Kidney (tissue), 14 donors: Measurements from ENCODE around the gene FXYD3. TPM values are rescaled to one million over a fixed set of nuclear protein-coding genes. Genes with fewer than 3 reads are reported as not detected.

Source experiments
- DNase-seq, 5 donors: peaks; one replicate each; pipeline ENCODE4 v3.0.0-alpha.2; 2013 to 2020
- FAIRE-seq: peaks from 2 replicates; lab custom pipeline; 2012; peaks lifted over from hg19 to GRCh38; lab: Jason Lieb, UNC
- H3K27ac ChIP-seq, 2 donors: one replicate each; pipeline ENCODE4 v1.7.0; 2013; ENCODE audit warnings: low read depth in 2 of 2, low read length in 2 of 2, inconsistent platforms in 1 of 2
- H3K27me3 ChIP-seq: one replicate; pipeline ENCODE4 v1.7.1; 2013; ENCODE audit warnings: low read length, inconsistent platforms; ENCODE audit not compliant: control insufficient read depth, insufficient read depth
- H3K36me3 ChIP-seq, 3 donors: one replicate each; pipeline versions ENCODE4 v1.7.0 to v1.7.1; 2013; ENCODE audit warnings: low read length in 3 of 3, control low read depth in 1 of 3, inconsistent platforms in 1 of 3; ENCODE audit not compliant: insufficient read depth in 3 of 3, control insufficient read depth in 2 of 3
- H3K4me1 ChIP-seq, 3 donors: one replicate each; pipeline versions ENCODE4 v1.7.0 to v1.7.1; 2013; ENCODE audit warnings: low read length in 3 of 3, inconsistent platforms in 1 of 3, low read depth in 1 of 3; ENCODE audit not compliant: control insufficient read depth in 2 of 3, insufficient read depth in 2 of 3
- H3K4me3 ChIP-seq, 3 donors: one replicate each; pipeline versions ENCODE4 v1.7.0 to v1.8.1; 2013; ENCODE audit warnings: low read length in 3 of 3, control low read depth in 1 of 3, inconsistent platforms in 1 of 3
- H3K9ac ChIP-seq, 3 donors: one replicate each; pipeline versions ENCODE4 v1.7.0 to v1.7.1; 2013; ENCODE audit warnings: low read length in 3 of 3, control low read depth in 1 of 3, inconsistent platforms in 1 of 3
- H3K9me3 ChIP-seq, 3 donors: one replicate each; pipeline versions ENCODE4 v1.7.0 to v1.7.1; 2013; ENCODE audit warnings: low read length in 3 of 3, control low read depth in 1 of 3, inconsistent platforms in 1 of 3; ENCODE audit not compliant: control insufficient read depth in 2 of 3, insufficient read depth in 1 of 3
- CTCF ChIP-seq: IDR thresholded peaks from 3 replicates; pipeline ENCODE4 v1.5.1; 2012; ENCODE audit warnings: mild to moderate bottlenecking, moderate library complexity, borderline replicate concordance; ENCODE audit not compliant: insufficient read depth; ENCODE audit errors: extremely low read depth
- intact Hi-C: fragments of 100-400 bp; cut with DNase I; formaldehyde crosslinking; loops from one replicate; pipeline ENCODE4 v1.11.1; 2022
- polyA plus RNA-seq: library from polyadenylated mRNA; stranded (reverse); fragments of 350-450 nt; fragmentation: Illumina TruSeq; extraction: RNeasy Lipid Tissue Mini Kit (QIAGEN cat#74804); gene quantifications from one replicate; pipeline ENCODE4 v1.2.3, GENCODE V29; 2014; ENCODE audit warnings: low read depth, low replicate concordance; ENCODE audit not compliant: insufficient read depth
- total RNA-seq: library from RNA; stranded (reverse); fragmentation: NEBNext Ultra II Directional; extraction: Animal tissue kit (Norgen Biotek cat#: 25700); gene quantifications from one replicate; pipeline ENCODE4 v1.2.1, GENCODE V29; 2021
- donor health status: control.
- donor health status: control.
- donor health status: control.
- donor health status: control.
- donor health status: control.
- donor health status: DM: yes; HTN: yes; CAD: no.
- donor health status: Normal renal cell carcinoma (clear cell type).

Gene FXYD3
- total and polyA plus RNA-seq, 2 donors from 2014 or later, result 26.4 to 33.7 TPM

DNA sequence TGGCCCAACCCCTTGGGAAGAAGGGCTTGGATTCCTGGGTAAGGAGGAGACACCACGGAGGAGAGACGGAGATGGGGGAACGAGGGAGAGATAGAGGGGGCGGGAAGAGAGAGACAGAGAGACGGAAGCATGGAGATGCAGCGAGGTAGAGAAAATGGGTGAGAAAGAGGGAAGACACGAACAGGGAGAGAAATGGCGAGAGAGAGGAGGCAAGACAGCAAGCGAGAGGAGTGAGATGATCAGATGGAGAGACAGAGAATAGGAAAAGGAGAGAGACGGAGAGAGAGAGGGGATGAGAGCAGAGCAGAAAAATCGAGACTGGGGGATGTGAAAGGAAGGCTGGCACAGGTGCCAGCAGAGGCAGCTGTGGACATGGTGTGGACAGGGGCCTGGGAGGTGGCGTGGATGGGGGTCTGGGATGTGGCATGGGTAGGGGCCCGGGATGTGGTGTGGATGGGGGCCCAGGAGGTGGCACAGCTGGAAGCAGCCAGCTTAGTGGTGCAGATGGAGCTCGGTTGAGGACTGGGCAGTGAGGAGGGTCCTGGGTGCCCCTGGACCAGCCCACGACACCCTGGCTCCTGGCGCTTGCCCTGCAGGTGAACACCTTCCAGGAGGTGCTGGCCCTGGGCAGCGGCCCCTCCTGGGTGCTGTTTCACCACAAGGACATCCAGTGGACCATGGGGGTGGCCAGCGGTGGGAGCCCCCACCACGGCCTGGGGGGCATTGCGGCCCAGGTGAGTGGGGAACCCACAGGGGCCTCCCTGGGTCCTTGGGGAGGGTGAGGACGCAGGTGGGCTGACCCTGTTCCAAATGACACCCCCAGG is 40.2 kb upstream of the FXYD3 start:
- FAIRE-seq (no peak), DNase-seq (no peak)
- no peak for TF ChIP-seq CTCF
- no peak overlapping the region for H3K27ac ChIP-seq
- H3K4me3 ChIP-seq, result no peak overlapping the region
- intact Hi-C loops, result no loop called here
- no peaks in the 10 kb centered on the region for H3K36me3 ChIP-seq
- no peaks in the 10 kb centered on the region for H3K27me3 ChIP-seq
- no peaks in the 10 kb centered on the region for H3K4me1 ChIP-seq
- H3K9ac ChIP-seq, result no peak overlapping the region
- H3K9me3 ChIP-seq, result peaks cover 0 to 4% (median 3%) of the 10 kb centered on the region in 3 donors

GRCh38 chr19:35076026-35076370 is 39.6 kb upstream of the FXYD3 start:
- Histone ChIP-seq H3K9me3 (no peaks in the 10 kb centered on the region), H3K27ac (no peak overlapping the region), H3K4me1 (no peaks in the 10 kb centered on the region), H3K4me3 (no peak overlapping the region), H3K9ac (no peak overlapping the region), H3K27me3 (no peaks in the 10 kb centered on the region), H3K36me3 (no peaks in the 10 kb centered on the region)
- no peak for DNase-seq
- FAIRE-seq, result no peak
- TF ChIP-seq CTCF, result no peak
- intact Hi-C loops, result no loop called here

DNA sequence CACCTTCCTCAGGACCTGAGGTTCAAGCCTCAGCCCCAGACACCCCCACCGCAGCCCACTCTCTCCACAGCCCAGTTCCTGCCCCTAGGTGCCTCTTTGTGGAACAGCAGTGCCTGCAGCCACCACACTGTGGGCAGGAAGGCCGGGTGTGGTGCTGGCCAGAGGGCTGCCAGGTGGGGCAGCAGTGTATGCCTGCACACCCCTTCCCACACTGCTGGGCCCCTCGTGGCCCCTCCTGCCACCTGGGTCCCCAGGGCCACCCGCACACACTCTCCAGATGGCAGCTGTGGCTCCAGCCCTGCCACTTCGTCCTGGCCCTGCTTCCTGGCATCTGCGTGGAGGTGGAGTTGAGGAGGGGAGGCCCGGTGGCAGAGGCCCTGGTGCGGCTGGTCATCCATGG is 39.0 kb upstream of the FXYD3 start:
- TF ChIP-seq CTCF, result no peak
- Histone ChIP-seq H3K9ac (no peak overlapping the region), H3K36me3 (no peaks in the 10 kb centered on the region), H3K4me3 (no peak overlapping the region), H3K9me3 (no peaks in the 10 kb centered on the region), H3K4me1 (no peaks in the 10 kb centered on the region), H3K27ac (no peak overlapping the region), H3K27me3 (no peaks in the 10 kb centered on the region)
- no peak for FAIRE-seq
- no peak for DNase-seq
- intact Hi-C loops, result no loop called here
